ENCODE data around the gene PPP1R13B. TPM values are rescaled to one million over a fixed set of nuclear protein-coding genes. Genes with fewer than 3 reads are reported as not detected.

PPP1R13B gene
- total RNA-seq, 4 donors from 2014 or later = 12.7 to 25.0 (median 20.6) TPM

DNA sequence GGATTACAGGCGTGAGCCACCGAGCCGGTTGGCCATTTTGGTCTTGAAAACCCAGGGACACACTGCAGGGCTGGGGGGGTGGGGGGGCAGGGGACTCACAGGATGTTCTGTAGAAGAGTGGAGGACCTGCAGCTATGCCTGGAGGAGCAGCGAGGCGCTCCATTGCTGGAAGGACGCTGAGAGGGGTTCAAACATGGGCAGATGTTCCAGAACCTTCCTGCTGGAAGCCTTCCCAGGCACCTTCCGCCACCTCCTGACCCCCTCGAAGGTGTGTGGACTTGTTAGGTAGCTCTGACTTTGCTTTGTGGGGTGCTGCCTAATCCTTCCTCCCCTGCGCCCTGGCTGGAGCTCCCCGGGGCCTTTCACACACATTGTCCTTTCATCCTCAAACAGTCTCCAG is 19.6 kb upstream of the PPP1R13B start:
- Histone ChIP-seq H3K27me3 (no peaks in the 10 kb centered on the region), H3K27ac (peak overlapping the region; percentile 76 to 85 (median 81)), H3K4me1 (peaks cover 15 to 56% (median 39%) of the 10 kb centered on the region in 3 donors), H3K4me3 (no peak overlapping the region), H3K36me3 (no peaks in the 10 kb centered on the region), H3K9me3 (no peaks in the 10 kb centered on the region)
- DNase-seq = no peak
- intact Hi-C loops (cut with DNase I) = no loop called here
- 27 to 46% methylated on average over 6 to 7 of the region's 10 CpGs for WGBS, 2 donors
- TF ChIP-seq, protein P1, sequence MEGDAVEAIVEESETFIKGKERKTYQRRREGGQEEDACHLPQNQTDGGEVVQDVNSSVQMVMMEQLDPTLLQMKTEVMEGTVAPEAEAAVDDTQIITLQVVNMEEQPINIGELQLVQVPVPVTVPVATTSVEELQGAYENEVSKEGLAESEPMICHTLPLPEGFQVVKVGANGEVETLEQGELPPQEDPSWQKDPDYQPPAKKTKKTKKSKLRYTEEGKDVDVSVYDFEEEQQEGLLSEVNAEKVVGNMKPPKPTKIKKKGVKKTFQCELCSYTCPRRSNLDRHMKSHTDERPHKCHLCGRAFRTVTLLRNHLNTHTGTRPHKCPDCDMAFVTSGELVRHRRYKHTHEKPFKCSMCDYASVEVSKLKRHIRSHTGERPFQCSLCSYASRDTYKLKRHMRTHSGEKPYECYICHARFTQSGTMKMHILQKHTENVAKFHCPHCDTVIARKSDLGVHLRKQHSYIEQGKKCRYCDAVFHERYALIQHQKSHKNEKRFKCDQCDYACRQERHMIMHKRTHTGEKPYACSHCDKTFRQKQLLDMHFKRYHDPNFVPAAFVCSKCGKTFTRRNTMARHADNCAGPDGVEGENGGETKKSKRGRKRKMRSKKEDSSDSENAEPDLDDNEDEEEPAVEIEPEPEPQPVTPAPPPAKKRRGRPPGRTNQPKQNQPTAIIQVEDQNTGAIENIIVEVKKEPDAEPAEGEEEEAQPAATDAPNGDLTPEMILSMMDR (IDR thresholded peaks at IDR 0.05) = no peak
- TF ChIP-seq POLR2A (IDR thresholded peaks at IDR 0.05) = no peak

DNA sequence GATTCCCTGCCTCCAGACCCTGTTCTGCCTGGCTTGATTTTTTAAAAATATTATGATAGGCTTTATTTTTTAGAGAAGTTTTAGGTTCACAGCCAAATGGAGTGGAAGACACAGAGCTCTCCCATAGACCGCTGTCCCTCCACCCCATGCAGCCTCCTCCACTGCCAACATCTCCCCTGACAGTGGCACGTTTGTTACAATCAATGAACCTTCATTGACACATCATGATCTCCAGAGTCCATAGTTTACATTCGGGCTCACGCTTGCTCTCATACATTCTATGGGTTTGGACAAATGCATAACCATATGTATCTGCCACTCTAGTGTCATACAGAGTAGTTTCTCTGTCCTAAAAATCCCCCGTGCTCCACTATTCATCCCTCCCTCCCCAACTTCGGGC is 15.9 kb upstream of the PPP1R13B start:
- Histone ChIP-seq H3K27me3 (no peaks in the 10 kb centered on the region), H3K9me3 (no peaks in the 10 kb centered on the region), H3K27ac (no peak overlapping the region), H3K36me3 (no peaks in the 10 kb centered on the region), H3K4me1 (peaks cover 10 to 40% (median 12%) of the 10 kb centered on the region in 3 donors), H3K4me3 (no peak overlapping the region)
- intact Hi-C loops (cut with DNase I) = no loop called here
- DNase-seq = no peak
- TF ChIP-seq, protein P1 (IDR thresholded peaks at IDR 0.05) = no peak
- no peak for TF ChIP-seq POLR2A (IDR thresholded peaks at IDR 0.05)
- 80 to 88% methylated on average over 6 of the region's 6 CpGs for WGBS, 2 donors

DNA sequence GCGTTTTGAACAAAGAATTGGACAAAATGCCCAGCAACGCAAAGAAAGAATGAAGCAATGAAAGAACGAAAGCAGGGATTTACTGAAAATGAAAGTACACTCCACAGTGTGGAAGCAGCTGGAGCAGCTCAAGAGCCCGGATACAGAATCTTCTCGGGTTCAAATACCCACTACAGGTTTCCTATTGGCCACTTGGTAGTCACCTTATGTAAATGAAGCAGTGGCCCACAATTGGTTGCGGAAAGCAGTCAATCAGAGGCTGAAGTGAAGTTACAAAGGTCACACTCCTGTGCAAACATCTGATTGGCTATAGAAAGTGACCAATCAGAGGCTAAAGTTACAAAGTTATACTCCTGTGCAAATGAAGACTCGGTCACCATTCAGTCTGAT is 15.0 kb upstream of the PPP1R13B start:
- intact Hi-C loops (cut with DNase I) = no loop called here
- no peak for TF ChIP-seq POLR2A (IDR thresholded peaks at IDR 0.05)
- TF ChIP-seq, protein P1 (IDR thresholded peaks at IDR 0.05) = no peak
- no peak for DNase-seq
- WGBS, 2 donors = 80 to 81% methylated on average over 7 of the region's 7 CpGs
- Histone ChIP-seq H3K27me3 (no peaks in the 10 kb centered on the region), H3K36me3 (no peaks in the 10 kb centered on the region), H3K9me3 (no peaks in the 10 kb centered on the region), H3K4me1 (peaks cover 2 to 31% (median 4%) of the 10 kb centered on the region in 3 donors), H3K4me3 (no peak overlapping the region), H3K27ac (no peak overlapping the region)

DNA sequence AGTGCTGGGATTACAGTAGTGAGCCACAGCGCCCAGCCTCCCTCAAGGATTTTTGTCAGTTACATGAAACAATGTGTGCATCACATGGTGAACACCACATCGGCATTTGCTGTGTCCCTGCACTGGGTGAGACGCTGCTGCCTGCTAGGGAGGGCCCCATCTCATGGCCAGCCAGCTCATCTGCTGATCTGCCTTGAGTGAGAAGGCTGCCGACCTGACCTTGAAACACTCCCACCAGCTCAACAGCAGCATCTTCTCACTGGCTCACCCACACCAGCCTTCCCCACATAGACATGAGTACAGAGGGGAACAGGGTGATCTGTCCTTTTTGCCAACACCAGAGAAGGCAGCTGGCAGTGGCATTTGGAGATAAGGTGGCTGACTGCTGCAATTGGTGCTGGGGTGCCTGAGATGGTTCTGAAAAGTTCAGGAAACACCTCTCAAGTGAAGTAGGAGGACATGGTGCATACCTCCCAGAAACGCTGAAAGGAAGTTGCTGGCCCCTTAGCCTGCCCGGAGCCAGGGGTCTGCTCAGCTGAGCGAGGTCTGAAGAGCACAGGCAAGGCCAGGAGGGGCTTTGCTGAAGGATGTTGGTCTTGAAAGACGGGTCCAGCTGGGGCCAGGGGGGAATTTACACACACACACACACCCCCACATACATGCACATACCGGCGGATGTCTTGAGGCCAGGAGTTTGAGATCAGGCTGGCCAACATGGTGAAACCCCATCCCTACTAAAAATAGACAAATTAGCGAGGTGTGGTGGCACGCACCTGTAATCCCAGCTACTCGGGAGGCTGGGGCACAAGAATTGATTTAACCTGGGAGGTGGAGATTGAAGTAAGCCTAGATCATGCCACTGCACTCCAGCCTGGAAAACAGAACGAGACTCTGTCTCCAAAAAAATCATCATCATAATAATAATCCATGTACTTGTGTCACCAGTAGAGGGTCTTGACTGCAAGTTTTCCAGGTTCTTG is 14.3 kb upstream of the PPP1R13B start:
- Histone ChIP-seq H3K4me3 (no peak overlapping the region), H3K9me3 (no peaks in the 10 kb centered on the region), H3K27ac (no peak overlapping the region), H3K27me3 (no peaks in the 10 kb centered on the region), H3K36me3 (no peaks in the 10 kb centered on the region), H3K4me1 (peaks cover 0 to 28% (median 0%) of the 10 kb centered on the region in 3 donors)
- no peak for DNase-seq
- WGBS, 2 donors = 80 to 81% methylated on average over 10 to 11 of the region's 14 CpGs
- no peak for TF ChIP-seq POLR2A (IDR thresholded peaks at IDR 0.05)
- TF ChIP-seq, protein P1 (IDR thresholded peaks at IDR 0.05) = no peak
- intact Hi-C loops (cut with DNase I) = no loop called here

Measured in esophagus squamous epithelium (tissue), 5 donors.